HG02840 (cell line): Measurements from ENCODE around the gene DEK.

Source experiments
- ATAC-seq: cut with Tn5 transposase; IDR thresholded peaks from one replicate; pipeline ENCODE4 v1.9.1; 2021; ENCODE audit warnings: mild to moderate bottlenecking, moderate library complexity, moderate number of reproducible peaks; ENCODE audit not compliant: unreplicated experiment, low FRiP score

DEK gene

DNA sequence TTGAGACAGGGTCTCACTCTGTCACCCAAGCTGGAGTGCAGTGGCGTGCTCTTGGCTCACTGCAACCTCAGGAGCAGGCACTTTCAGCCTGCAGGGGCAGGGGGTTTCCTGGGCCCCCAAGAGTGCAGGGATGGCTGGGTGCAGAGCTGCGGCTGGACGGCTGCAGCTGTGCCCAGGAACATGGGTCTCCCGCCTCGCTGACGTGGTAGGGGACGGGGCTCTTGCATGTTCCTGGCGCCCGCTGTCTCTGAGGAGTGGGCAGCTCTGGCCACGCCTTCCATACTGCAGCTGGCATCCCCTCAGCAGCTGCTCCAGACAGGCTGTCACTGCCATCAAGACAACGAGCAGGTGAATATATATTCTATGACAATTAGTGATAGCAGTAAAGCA lies 2.2 kb upstream of the DEK start:
- no peak for ATAC-seq

DNA sequence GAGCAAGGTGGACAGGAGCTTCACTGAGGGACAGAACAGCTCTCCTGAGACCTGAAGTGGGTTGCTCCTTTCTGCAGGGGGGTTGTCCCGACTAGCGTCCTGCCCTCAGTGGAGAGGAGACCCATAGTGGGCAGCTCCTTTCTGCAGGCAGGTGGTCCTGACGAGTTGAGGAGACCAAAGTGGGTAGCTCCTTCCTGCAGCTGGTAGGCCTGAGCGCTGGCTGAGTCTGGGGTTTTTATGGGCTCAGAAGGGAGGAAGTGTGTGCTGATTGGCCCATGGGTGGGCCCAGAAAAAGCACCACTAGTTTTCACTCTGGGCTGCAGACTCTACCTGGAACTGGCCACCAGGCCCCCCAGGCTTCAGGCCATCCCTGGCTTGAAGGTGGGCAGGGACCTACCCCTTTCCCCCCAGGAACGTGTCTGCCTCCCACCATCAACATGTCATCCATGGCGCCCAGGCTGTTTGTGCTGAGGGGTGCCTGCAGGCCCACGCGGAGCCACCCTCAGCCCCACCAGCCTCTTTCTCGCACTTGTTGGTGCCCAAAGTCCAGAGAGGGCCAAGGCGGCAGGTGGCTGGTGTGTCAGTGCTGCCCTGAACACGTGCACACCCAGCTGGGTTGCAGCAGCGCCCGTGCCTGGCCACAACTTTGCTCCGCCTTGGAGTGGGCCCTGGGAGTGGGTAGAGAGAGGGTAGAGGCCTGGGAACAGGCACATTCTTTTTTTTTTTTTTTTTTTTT lies 1.6 kb upstream of the DEK start:
- no peak for ATAC-seq

DNA sequence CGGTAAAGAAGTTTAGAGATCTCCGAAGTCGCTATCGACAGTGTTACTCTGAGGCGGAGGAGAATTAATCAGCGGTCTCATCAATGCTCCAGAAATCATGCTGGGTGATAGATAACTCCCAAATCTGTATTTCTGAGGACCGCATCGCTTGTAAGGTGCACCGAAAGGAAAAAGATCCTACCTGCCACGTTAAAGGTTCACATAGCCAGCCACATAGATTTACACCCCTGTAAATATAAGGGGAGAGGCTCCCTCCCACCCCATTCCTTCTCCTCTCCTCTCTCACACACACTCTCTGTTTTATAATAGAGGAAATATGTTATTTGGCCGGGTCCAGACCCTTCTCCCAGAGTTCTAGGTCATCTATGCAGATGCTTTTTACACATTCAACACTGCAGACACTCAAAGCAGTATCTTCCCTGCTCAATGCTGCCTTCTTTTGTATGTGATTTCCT lies 620 bp upstream of the DEK start:
- ATAC-seq = no peak

DNA sequence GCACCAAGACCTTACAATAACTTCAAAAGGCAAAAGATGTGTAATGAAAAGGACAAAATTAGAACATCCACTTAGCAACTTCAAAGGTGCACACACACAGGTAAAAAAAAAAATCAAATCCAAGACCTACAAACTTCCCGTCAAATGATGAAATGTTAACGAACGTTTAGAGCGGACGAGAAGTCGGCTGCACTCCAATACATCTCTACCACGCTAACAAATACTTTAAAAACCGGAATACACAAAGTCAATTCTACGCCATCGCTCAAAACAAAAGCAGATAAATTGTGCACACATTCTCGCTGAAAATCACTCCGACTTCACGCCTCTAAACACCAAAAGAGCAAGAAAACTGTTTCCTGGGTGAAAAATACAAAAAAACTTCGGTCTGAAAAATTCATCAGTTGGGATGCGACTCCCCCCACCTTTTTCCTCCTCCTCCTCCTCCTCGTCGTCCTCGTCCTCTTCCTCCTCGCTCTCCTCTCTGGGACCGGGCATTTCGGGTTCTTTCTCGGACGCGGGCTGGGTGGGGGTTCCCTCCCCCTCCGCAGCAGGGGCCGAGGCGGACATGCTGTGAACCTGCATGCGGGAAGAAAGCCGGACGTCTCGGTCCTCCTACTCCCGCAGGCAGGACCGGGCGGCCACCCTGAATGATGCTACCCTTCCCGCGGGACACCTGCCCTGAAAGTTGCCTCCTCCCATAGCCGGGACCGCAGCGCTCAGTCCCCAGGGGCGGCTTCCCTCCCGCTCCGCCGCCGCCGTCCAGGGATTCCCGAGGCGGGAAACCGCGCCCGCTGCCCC lies 712 bp downstream of the DEK start:
- ATAC-seq = peak; percentile 0

DNA sequence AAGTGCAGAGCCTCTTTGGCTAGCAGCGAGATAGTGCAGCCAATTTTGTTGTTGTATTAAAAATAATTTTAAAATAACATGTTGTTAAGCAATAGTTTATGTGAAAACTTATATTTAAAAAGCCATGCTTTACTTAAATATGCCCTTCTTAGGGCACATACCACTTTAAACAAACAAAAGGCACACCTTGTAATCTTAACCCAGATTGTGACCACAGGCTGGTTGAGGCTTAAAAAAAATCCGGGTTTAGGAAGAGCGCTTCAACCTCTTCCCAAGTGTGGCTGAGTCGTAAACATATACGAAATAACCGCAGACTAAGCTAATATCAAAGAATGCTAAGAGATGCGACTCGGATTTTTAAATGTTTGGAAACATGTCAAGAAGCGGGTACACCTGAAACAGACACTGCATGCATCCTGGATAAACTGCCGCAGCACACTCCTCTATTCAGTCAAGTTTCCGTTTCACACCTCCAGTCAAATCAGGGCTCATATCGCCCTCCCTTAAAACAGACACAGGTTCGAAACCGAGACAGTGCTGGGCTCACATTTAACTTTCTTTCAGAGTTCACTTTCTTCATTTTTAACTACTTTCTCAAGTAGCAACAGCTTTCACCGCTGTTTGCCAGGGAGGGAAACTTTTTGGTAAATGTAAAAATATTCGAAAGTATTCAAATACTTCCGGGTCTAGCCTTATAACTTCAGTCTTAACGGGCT lies 1.5 kb downstream of the DEK start:
- ATAC-seq = peak; percentile 63

DNA sequence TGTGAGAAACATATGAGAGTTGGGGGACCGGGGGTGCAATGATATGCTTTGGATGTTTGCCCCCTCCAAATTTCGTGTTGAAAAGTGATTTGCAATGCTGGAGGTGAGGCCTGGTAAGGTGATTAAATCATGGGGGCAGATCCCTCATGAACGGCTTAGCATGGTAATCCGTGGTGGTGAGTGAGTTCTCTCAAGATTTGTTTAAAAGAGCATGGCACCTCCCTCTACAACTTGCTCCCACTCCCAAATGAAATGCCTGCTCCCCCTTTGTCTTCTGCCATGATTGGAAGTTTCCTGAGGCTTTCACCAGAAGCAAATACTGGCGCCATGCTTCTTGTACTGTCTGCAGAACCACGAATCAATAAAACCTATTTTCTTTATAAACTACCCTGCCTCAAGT lies 2.5 kb downstream of the DEK start:
- no peak for ATAC-seq

DNA sequence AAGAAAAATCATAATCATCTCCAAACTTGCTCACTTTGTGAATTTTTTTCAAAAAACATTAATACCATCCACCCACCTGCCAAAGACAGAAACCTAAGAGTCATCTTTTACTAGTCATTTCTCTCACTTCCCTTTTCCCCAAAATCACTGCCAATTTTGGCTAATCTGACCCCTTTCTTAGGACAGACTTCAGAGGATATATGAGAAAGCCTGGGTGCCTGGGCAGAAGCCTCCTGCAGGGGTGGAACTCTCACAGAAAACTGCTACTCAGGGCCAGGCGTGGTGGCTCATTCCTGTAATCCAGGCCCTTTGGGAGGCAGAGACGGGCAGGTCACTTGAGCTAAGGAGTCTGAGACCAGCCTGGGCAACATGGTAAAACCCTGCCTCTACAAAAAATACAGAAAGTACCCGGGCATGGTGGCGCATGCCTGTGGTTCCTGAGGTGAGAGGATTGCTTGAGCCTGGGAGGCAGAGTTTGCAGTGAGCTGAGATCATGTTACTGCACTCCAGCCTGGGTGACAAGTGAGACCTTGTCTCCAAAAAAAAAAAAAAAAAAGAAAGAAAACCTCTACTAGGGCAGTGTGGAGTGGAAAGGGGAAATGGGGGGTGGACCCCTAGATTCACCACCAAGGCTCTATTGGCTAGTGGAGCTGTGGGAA lies 3.8 kb downstream of the DEK start:
- peak; percentile 35 for ATAC-seq

DNA sequence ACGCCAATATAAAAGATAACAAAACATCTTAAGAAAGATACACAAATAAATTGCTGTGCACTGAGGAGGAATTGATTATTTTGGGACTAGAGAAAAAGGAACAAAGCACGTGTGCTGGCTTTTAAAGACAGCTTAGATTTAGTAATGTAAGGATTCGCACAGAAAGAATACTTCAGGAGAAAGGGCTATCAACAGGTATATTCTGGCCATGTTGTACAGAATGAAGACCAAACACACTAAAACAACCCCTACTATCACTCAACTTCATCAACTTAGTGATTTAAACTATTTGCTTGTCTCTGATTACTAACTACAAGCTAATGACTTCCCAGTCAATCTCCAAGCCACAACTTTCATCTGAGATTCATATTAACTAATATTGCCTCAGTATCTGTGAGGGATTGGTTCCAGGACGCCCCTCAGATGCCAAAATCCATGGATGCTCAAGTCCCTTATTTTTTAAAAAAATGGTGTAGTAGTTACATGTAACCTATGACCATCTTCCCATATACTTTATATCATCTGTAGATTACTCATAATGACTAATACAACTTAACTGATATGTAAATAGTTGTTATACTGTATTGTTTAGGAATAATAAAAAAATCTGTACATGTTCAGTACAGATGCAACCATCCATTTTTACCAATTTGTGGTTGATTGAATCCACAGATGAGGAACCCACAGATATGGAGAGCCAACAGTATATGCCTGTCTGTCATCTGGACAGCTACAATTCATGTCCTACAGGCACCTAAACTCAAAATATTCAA lies 4.5 kb downstream of the DEK start:
- no peak for ATAC-seq

DNA sequence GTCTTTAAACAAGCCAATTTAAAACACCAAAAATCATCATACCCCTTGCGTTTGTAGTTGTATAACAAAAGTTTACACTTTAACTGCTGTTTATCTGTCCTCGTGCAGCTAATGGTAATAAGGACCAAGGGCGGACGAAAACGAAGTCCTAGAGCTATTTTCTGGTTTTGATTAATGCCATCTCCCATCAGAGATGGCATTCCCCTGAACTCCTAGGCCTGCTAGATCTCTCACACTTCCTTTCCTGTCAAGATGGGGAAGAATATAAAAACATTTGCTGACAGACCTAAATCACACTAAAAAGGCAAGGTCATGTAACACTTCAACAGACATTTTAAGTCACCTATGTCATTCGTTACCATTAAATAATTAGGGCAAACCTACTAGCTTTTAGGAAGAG lies 9.5 kb downstream of the DEK start:
- ATAC-seq = no peak

DNA sequence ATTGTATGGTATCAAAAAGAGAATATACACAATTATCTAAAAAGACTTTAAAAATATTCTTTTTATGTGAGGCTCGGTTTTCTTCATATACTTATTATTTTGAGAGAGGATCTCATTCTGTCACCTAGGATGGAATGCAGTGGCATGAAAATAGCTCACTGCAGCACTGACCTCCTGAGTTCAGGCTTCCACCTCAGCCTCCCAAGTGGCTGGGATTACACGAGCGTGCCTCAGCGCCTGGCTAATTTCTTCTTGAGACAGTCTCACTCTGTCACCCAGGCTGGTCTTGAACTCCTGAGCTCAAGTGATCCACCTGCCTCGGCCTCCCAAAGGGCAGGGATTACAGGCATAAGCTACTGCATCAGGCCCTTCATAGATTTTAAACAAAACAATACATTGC lies 10.7 kb downstream of the DEK start:
- no peak for ATAC-seq

DNA sequence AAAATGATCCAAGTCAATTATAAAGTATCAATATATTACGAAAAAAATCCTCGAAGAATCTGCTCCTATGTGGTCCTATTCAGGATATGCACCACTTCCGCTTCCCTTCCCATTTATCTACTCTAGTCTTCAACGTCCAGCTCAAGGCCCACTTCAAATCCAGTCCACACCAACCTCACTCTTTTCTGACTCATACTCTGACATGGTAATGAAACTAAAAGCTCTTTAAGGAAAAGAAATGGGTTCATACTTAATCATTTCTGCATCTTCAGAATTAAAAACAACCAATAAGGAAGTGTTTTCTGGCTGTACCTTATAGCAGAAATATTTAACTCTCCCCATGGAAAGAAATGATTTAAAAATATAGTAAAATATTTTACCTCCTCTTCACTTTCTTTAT lies 15.1 kb downstream of the DEK start:
- ATAC-seq = no peak

DNA sequence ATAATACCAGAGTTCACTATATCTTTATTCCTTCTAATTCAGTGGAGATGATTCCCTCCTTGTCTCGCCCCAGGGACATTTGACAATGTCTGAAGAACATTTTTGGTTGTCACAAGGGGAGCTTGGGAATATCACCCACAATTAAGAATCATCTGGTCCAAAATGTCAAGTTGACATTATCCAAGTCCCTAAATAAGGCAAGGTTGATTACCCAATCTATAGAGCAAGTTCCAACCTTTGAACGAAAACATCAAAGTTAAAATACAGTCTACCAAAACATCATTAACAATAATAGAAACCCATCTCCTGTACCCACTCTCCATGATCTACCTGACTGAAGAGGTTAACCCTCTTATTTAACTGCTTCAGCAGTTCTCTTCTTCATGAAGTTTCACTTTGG lies 15.6 kb downstream of the DEK start:
- no peak for ATAC-seq

DNA sequence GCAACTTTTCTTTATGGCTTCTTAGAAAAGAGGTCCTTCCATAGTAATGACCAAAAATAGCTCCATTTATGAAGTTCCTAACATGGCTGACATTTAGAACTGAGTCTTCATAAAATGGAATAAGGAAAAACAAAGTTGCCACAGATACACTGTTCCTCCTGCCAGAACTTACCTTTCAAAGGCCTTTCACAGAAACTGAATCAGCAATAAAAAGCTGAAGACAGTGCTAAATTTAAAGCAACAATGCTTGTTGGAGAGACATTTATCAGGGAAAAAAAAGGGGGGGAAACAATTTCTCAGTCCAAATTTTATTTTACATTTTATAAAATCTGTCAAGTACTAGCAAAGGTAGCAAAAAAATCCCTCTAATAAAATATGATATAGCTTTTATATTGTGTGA lies 17.3 kb downstream of the DEK start:
- ATAC-seq = no peak

DNA sequence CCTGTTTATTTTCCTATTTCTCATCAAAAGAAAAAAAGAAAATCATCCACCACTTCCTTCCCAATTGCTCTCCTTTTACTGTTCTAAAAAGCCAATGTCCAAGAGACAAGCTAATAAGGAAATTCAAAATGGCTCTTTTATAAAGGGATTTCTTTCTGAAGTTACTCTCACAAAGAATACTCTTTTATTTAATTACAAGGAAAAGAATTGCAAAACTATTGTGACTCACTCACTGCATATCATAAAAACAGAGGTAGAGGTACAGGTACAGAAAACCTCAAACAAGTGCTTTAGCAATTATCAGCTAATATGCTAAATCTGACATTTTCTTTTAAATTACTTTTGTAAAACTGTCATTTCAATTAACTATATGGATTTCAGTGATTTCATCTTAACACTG lies 18.1 kb downstream of the DEK start:
- no peak for ATAC-seq

DNA sequence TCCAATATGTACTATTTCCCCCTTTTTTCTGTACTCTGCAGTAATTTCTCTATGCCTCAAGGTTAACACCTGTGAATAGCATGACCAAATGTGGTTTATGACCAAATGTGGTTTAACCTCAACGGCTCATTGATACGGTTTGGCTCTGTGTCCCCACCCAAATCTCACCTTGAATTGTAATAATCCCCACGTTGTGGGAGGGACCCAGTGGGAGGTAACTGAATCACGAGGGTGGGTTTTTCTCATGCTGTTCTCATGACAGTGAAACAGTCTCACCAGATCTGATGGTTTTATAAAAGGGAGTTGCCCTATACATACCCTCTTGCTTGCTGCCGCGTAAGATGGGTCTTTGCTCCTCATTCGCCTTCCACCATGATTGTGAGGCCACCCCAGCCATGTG lies 18.7 kb downstream of the DEK start:
- ATAC-seq = no peak

DNA sequence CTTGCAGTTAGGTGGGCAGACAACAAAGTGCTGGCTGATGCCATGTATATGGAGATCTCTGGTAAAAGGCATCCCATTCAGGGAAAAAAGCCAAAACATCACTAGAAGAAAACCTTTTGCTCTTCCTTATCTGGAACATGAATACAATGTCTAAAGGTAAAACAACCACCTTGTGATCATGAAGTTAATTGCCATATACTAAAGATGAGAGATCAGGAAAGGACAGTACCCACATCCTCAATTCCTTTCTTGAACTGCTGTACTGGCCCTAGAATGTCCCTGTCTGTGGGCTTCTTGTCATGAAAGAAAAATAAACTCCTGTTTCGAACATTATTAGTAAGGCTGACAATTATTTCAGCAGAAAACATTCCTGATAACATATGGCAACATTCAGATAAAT lies 19.3 kb downstream of the DEK start:
- no peak for ATAC-seq

DNA sequence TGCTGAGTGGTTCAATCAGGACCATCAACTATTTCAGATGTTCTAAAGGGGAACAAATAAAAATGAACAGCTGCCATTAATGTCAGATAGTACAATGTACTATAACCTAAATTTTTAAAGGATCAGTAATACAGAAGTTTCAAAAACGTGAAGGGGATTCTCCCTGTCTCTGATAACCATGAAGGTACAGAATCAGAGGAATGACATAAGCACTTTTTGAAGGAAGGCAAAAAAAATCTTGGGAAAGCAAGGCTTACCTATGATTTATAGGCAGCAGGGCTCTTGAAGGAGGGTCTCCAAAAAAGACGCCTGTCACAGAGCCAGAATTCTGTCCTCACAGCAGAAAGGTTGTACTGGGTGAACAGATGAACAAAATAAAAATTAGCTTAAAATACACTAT lies 20.1 kb downstream of the DEK start:
- no peak for ATAC-seq

DNA sequence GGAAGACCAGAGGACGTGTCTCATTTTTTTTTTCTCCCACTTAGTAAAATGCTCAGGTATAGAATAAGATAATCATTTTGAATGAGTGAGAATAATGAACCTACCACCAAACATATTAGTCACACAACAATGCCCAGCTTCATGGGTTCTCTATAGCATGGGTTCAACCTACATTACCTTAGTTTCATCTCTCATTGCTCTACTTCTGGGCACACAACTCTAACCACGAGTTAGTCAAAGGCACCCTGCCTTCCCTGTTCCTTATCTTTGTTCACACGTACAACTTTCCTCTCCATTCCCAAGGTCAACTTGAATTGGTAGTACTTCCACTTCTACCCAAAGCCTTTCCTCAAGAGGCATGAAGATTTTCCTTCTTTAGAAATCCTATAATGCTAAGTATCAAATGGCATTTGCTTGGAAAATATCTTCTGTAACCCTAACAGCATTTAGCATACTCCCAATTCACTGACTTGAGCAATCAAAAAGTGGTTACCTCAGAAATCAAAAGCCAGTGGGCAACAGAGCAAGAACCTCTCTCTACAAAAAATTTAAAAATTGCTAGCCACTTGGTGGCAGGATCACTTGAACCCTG lies 20.9 kb downstream of the DEK start:
- no peak for ATAC-seq

DNA sequence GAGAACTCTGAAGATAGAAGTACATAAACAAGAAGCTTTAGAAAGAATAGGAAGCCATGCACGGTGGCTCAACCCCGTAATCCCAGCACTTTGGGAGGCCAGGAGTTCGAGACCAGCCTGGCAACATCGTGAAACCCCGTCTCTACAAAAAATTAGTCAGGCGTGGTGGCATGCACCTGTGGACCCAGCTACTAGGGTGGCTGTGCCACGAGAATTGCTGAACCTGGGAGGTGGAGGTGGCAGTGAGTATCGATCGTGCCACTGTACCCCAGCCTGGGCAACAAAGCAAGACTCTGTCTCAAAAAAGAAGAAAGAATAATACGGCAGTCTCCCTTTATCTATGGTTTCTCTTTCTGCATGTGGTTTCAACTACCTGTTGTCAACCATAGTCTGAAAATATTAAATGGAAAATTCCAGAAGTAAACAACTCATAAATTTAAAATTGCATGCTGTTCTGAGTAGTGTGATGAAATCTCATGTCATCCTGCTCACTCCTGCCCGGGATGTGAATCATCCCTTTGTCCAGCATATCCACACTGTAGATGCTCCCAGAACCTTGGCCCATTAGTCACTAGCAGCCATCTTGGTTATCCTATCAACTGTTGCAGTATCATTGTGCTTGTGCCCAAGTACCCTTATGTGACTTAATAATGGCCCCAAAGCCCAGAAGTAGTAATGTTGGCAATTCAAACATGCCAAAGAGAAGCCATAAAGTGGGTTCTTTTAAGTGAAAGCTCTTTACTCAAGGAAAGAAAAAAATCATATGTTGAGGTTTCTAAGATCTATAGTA lies 22.1 kb downstream of the DEK start:
- no peak for ATAC-seq
